Uterus (tissue), 4 donors: Measurements from ENCODE around the gene SH2B3. TPM values are rescaled to one million over a fixed set of nuclear protein-coding genes. Genes with fewer than 3 reads are reported as not detected.

Source experiments
- DNase-seq, 2 donors: peaks; one replicate each; pipeline ENCODE4 v3.0.0-alpha.2; 2019 to 2020
- H3K27ac ChIP-seq, 2 donors: fragments of 200-600 bp; sonication (generic); 1 replicate in 1 of 2; 2 replicates in 1 of 2; pipeline ENCODE4 v1.5.1; 2016 to 2018
- H3K27me3 ChIP-seq, 2 donors: fragments of 200-600 bp; sonication (generic); one replicate each; pipeline ENCODE4 v1.5.1; 2018 to 2019; ENCODE audit warnings: control low read depth in 1 of 2
- H3K36me3 ChIP-seq, 2 donors: fragments of 200-600 bp; sonication (generic); one replicate each; pipeline ENCODE4 v1.5.1; 2019; ENCODE audit warnings: control low read depth in 1 of 2
- H3K4me1 ChIP-seq, 2 donors: fragments of 200-600 bp; sonication (generic); one replicate each; pipeline ENCODE4 v1.5.1; 2018 to 2019; ENCODE audit warnings: control low read depth in 1 of 2
- H3K4me3 ChIP-seq, 2 donors: fragments of 200-600 bp; sonication (generic); 1 replicate in 1 of 2; 2 replicates in 1 of 2; pipeline ENCODE4 v1.5.1; 2018 to 2019; ENCODE audit warnings: mild to moderate bottlenecking in 1 of 2
- H3K9me3 ChIP-seq, 2 donors: fragments of 200-600 bp; sonication (generic); one replicate each; pipeline ENCODE4 v1.5.1; 2019; ENCODE audit warnings: control low read depth in 1 of 2
- CTCF ChIP-seq, 4 experiments: fragments of 200-600 bp in 2 of 4; fragments of 450-650 bp in 2 of 4; sonication (generic) in 2 of 4; IDR thresholded peaks; one replicate each; pipeline ENCODE4 v1.5.1; 2016 to 2019; ENCODE audit warnings: antibody characterized with exemption in 4 of 4, mild to moderate bottlenecking in 2 of 4, moderate library complexity in 1 of 4
- POLR2A ChIP-seq, 2 donors: fragments of 450-650 bp; IDR thresholded peaks; one replicate each; pipeline ENCODE4 v1.6.1; 2016; ENCODE audit warnings: antibody characterized with exemption in 2 of 2, mild to moderate bottlenecking in 1 of 2, moderate library complexity in 1 of 2
- intact Hi-C: fragments of 100-400 bp; cut with DNase I; formaldehyde crosslinking; loops from one replicate; pipeline ENCODE4 v1.15.1; 2023; ENCODE audit warnings: low total_unique reads
- total RNA-seq, 4 donors: library from RNA; depleted of rRNA in 3 of 4; stranded (reverse); fragments of >200 nt in 3 of 4; gene quantifications; one replicate each; pipeline versions ENCODE4 v1.1.0 to v1.2.4, GENCODE V29; 2014 to 2023
- donor health status: DM: yes; HTN: yes; CAD: no.

Gene SH2B3
- total RNA-seq, 4 donors from 2014 or later = 11.8 to 31.3 (median 21.8) TPM

DNA sequence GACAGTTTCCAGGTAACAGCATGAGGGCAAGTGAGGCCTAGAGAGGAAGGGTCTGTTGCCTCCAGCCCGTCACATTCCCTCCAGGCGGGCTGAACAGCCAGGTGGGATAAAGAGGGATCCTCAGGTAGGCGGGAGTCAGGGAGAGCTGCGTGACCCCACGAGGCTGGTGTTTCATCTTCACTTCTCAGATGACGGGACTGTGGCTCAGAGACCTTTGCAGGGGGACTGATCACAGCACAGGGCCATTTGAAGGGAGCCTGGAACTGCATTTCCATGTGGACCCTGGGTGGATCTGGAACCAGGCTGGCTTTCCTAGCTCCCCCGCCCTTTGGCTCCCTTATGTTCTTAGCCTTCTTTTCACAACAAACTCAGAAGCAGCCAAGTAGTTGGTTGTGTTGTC is 37.4 kb downstream of the SH2B3 start:
- Histone ChIP-seq H3K27ac (peak overlapping the region in 1 of 2 donors; percentile 38), H3K36me3 (no peaks in the 10 kb centered on the region), H3K4me1 (peaks cover 0 to 10% of the 10 kb centered on the region in 2 donors), H3K4me3 (no peak overlapping the region), H3K9me3 (no peaks in the 10 kb centered on the region), H3K27me3 (no peaks in the 10 kb centered on the region)
- intact Hi-C loops = no loop called here
- no peak for TF ChIP-seq POLR2A (IDR thresholded peaks at IDR 0.05)
- TF ChIP-seq CTCF (IDR thresholded peaks at IDR 0.05) = no peak
- DNase-seq = no peak

DNA sequence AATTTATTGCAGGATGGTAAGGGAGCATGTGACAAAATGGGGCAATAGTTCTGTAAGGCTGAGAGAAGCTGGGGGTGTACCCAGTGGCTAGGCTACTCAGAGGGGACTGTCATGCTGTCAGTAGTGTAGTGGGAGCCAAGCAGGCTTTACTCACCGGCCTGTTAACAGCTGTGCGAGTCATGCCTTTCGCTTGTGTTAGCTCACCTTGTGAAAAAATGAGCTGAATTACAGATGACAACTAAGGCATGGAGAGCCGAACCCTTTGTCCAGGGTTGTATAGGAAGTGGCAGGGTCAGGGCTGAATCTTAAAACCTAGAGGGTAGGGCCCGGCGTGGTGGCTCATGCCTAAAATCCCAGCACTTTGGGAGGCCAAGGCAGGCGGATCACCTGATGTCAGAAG is 37.9 kb downstream of the SH2B3 start:
- Histone ChIP-seq H3K27ac (peak overlapping the region in 1 of 2 donors; percentile 38), H3K9me3 (no peaks in the 10 kb centered on the region), H3K27me3 (no peaks in the 10 kb centered on the region), H3K36me3 (no peaks in the 10 kb centered on the region), H3K4me3 (no peak overlapping the region), H3K4me1 (peaks cover 0 to 10% of the 10 kb centered on the region in 2 donors)
- intact Hi-C loops = no loop called here
- DNase-seq = no peak
- TF ChIP-seq POLR2A (IDR thresholded peaks at IDR 0.05) = no peak

DNA sequence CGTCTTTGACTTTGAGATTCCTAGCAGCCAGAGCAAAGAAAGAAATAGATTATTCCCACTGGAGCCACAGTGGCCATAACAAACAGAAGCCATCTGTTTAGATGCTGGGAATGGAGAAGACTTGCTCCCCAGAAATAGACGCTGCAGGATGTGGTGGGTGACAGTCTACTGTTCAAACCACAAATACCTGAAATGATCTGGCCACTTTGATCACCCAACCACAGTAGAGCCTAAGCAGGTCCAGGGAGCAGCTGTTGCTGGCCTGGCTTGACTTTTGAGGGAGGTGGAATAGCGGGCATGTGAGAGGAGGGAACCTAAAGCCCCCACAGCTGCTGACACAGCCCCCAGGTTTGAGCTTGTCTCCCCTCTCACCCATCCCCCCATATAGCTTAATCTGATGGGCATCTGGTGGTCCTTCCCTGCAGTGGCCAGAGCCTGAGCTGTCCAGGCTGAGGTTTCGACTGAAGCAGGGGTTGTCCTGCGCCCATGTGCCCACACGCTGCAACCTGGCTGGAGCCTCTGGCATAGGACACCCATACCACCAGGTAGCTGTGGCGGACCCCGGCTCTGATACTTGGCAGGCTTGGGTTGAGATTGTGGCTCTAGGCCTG is 38.7 kb downstream of the SH2B3 start:
- Histone ChIP-seq H3K36me3 (no peaks in the 10 kb centered on the region), H3K27me3 (no peaks in the 10 kb centered on the region), H3K4me1 (peaks cover 0 to 10% of the 10 kb centered on the region in 2 donors), H3K9me3 (no peaks in the 10 kb centered on the region), H3K4me3 (no peak overlapping the region), H3K27ac (peak overlapping the region; percentile 48 to 57)
- intact Hi-C loops = no loop called here
- no peak for DNase-seq
- no peak for TF ChIP-seq CTCF (IDR thresholded peaks at IDR 0.05)
- TF ChIP-seq POLR2A (IDR thresholded peaks at IDR 0.05) = no peak

- peak; percentile 34 to 35 for DNase-seq
- Histone ChIP-seq H3K27ac (peak overlapping the region; percentile 48 to 57), H3K4me3 (no peak overlapping the region), H3K27me3 (no peaks in the 10 kb centered on the region), H3K9me3 (no peaks in the 10 kb centered on the region), H3K4me1 (peaks cover 0 to 10% of the 10 kb centered on the region in 2 donors), H3K36me3 (no peaks in the 10 kb centered on the region)
- intact Hi-C loops = no loop called here
- no peak for TF ChIP-seq POLR2A (IDR thresholded peaks at IDR 0.05)
- TF ChIP-seq CTCF (IDR thresholded peaks at IDR 0.05) = no peak
These were observed 39.4 kb downstream of the SH2B3 start for GRCh38 chr12:111444925-111445725.

DNA sequence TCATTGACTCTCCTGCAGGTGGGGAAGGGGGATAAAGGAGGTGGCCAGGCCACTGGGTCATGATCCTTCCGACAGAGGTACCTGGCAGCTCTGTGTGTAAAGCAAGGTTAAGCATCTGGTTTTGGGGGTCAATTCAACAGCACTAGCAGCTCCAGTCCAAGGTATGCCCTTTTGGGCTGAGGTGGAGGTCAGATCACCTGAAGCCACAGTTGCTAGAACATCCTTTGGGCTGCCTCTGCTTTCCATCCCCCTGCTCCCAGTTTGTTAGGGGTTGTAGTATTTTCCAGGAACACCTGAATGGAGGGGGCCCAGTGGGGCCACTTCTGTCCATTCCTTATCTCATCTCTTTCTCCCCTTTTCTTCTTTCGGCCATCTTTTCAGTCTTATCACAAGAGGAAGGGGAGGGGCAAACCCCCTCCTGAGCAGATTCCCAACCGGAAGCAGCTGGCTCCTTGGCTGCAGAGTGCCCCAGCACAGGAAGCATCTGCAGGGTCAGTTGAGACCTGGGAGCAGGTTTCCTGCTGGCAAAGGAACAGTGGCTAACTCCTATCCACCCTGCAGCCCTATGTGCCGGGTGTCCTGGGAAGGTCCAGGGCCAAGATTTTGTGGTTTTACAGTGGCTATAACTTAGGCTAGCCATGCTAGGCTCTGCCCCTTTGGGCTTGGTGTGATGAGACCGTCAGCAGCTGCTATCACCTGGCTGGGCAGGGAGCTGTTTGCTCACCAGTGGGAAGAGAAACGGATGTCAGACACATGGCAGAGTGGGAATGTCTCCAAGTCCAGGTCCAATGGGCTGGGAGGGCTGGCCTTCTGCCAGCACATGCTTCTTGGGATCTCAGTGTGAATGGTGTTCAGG is 40.2 kb downstream of the SH2B3 start:
- no peak overlapping the region for H3K4me3 ChIP-seq
- intact Hi-C loops = no loop called here
- H3K9me3 ChIP-seq = no peaks in the 10 kb centered on the region
- H3K4me1 ChIP-seq = peaks cover 0 to 10% of the 10 kb centered on the region in 2 donors
- peak; percentile 30 to 64 for DNase-seq
- peak overlapping the region; percentile 48 to 57 for H3K27ac ChIP-seq
- no peaks in the 10 kb centered on the region for H3K36me3 ChIP-seq
- TF ChIP-seq CTCF (IDR thresholded peaks at IDR 0.05) = no peak
- no peak for TF ChIP-seq POLR2A (IDR thresholded peaks at IDR 0.05)
- no peaks in the 10 kb centered on the region for H3K27me3 ChIP-seq
